ENCODE results near the gene IL1RAPL2. TPM values are rescaled to one million over a fixed set of nuclear protein-coding genes. Genes with fewer than 3 reads are reported as not detected.

Gene IL1RAPL2
- total RNA-seq, 1 experiment from 2014 or later = not detected

DNA sequence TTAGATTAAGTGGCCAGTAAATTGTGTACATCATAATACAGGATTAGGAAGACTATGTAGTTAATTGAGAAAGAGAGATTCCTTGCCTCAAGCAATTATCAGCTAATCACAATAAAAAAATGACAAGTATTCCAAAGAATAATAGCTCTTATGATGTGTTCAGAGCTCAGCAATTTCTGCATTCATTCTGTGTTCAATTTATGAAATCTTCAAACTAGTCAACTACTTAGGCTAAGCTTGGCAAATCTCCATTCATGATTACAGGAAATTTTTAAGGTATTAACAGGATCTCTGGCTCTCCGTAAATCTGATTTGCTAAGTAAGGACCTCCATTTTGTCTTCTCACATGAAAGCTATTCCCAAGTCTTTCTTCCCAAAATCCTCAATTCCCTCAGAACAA, 911.4 kb downstream of the IL1RAPL2 start:
- POLR2A ChIA-PET = no interaction called here
- DNase-seq (ENCODE audit: low read depth, low spot score) (no peak), ATAC-seq (no peak)
- no TSS peak for BruUV-seq (replicated peaks)
- H3K27ac ChIP-seq (ENCODE audit: low read length) = no peak overlapping the region
- CTCF ChIA-PET = no interaction called here
- no peaks in the 10 kb centered on the region for H3K36me3 ChIP-seq (ENCODE audit: control insufficient read depth, insufficient read depth, low read length)
- H3K9me3 ChIP-seq (ENCODE audit: control insufficient read depth, insufficient read depth, low read depth, low read length) = no peaks in the 10 kb centered on the region
- no peaks in the 10 kb centered on the region for H3K27me3 ChIP-seq (ENCODE audit: control insufficient read depth, insufficient read depth, low read length)
- TF ChIP-seq POLR2AphosphoS5 (IDR thresholded peaks at IDR 0.05; ENCODE audit: low read depth, low read length) (no peak), TCF7L2 (IDR thresholded peaks at IDR 0.05; ENCODE audit: low read depth, low read length) (no peak), SIN3A (IDR thresholded peaks at IDR 0.05; ENCODE audit: borderline replicate concordance, insufficient read depth, low read depth, low read length) (no peak)
- TF ChIP-seq, protein P1, sequence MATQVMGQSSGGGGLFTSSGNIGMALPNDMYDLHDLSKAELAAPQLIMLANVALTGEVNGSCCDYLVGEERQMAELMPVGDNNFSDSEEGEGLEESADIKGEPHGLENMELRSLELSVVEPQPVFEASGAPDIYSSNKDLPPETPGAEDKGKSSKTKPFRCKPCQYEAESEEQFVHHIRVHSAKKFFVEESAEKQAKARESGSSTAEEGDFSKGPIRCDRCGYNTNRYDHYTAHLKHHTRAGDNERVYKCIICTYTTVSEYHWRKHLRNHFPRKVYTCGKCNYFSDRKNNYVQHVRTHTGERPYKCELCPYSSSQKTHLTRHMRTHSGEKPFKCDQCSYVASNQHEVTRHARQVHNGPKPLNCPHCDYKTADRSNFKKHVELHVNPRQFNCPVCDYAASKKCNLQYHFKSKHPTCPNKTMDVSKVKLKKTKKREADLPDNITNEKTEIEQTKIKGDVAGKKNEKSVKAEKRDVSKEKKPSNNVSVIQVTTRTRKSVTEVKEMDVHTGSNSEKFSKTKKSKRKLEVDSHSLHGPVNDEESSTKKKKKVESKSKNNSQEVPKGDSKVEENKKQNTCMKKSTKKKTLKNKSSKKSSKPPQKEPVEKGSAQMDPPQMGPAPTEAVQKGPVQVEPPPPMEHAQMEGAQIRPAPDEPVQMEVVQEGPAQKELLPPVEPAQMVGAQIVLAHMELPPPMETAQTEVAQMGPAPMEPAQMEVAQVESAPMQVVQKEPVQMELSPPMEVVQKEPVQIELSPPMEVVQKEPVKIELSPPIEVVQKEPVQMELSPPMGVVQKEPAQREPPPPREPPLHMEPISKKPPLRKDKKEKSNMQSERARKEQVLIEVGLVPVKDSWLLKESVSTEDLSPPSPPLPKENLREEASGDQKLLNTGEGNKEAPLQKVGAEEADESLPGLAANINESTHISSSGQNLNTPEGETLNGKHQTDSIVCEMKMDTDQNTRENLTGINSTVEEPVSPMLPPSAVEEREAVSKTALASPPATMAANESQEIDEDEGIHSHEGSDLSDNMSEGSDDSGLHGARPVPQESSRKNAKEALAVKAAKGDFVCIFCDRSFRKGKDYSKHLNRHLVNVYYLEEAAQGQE (IDR thresholded peaks at IDR 0.05; ENCODE audit: insufficient read depth in 1 of 2, low read depth in 2 of 2, low read length in 1 of 2) = no peak
- TF ChIP-seq, protein P2, sequence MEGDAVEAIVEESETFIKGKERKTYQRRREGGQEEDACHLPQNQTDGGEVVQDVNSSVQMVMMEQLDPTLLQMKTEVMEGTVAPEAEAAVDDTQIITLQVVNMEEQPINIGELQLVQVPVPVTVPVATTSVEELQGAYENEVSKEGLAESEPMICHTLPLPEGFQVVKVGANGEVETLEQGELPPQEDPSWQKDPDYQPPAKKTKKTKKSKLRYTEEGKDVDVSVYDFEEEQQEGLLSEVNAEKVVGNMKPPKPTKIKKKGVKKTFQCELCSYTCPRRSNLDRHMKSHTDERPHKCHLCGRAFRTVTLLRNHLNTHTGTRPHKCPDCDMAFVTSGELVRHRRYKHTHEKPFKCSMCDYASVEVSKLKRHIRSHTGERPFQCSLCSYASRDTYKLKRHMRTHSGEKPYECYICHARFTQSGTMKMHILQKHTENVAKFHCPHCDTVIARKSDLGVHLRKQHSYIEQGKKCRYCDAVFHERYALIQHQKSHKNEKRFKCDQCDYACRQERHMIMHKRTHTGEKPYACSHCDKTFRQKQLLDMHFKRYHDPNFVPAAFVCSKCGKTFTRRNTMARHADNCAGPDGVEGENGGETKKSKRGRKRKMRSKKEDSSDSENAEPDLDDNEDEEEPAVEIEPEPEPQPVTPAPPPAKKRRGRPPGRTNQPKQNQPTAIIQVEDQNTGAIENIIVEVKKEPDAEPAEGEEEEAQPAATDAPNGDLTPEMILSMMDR (IDR thresholded peaks at IDR 0.05) = no peak
- H3K4me3 ChIP-seq (ENCODE audit: low read depth in 2 of 2, low read length in 2 of 2) = no peak overlapping the region
- in situ Hi-C loops (cut with HindIII; ENCODE audit: low pct_unique_long_range_greater_than_20kb, low sequenced_read_pairs) = no loop called here
- H3K4me1 ChIP-seq (ENCODE audit: control insufficient read depth, insufficient read depth, low read length) = no peaks in the 10 kb centered on the region
- intact Hi-C loops (cut with micrococcal nuclease; ENCODE audit: unreplicated experiment) = no loop called here

DNA sequence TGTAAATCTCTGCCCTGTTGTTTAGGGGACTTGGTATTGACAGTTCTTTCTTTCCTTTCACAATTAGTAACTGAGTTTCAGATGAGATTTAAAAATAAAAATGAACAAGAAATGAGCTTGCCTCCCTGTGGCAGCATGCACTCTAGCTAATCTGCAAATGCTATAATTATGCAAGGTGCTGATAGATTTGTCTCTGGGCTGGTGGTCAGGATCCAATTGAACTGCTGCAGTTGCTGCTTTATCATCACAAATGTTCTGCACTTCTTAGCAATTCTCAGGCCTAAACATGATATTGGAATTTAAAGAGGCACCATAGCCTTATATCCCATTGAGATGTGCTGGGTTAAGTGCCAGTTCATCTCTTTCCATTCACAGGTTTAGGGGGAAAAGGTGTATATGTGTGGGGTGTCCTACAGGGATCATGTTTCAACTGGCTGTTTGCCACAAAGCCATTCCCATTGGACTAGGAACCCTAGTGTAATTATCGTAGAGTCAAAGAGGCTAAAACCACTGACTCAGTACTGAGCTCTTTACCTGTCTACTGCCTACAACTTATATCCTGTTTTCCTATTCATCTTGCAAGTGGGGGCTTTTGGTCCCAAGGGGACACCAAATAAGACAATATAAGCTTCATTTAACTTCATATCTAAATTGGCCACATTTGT, 914.8 kb downstream of the IL1RAPL2 start:
- H3K27me3 ChIP-seq (ENCODE audit: control insufficient read depth, insufficient read depth, low read length) = no peaks in the 10 kb centered on the region
- CTCF ChIA-PET = no interaction called here
- no peaks in the 10 kb centered on the region for H3K9me3 ChIP-seq (ENCODE audit: control insufficient read depth, insufficient read depth, low read depth, low read length)
- no peaks in the 10 kb centered on the region for H3K4me1 ChIP-seq (ENCODE audit: control insufficient read depth, insufficient read depth, low read length)
- no peak for DNase-seq (ENCODE audit: low read depth, low spot score)
- POLR2A ChIA-PET = no interaction called here
- intact Hi-C loops (cut with micrococcal nuclease; ENCODE audit: unreplicated experiment) (no loop called here), in situ Hi-C loops (cut with HindIII; ENCODE audit: low pct_unique_long_range_greater_than_20kb, low sequenced_read_pairs) (no loop called here)
- no peak overlapping the region for H3K4me3 ChIP-seq (ENCODE audit: low read depth in 2 of 2, low read length in 2 of 2)
- ATAC-seq = no peak
- no TSS peak for BruUV-seq (replicated peaks)
- no peak overlapping the region for H3K27ac ChIP-seq (ENCODE audit: low read length)
- TF ChIP-seq, protein P1 (IDR thresholded peaks at IDR 0.05; ENCODE audit: insufficient read depth in 1 of 2, low read depth in 2 of 2, low read length in 1 of 2) = no peak
- TF ChIP-seq SIN3A (IDR thresholded peaks at IDR 0.05; ENCODE audit: borderline replicate concordance, insufficient read depth, low read depth, low read length) (no peak), TCF7L2 (IDR thresholded peaks at IDR 0.05; ENCODE audit: low read depth, low read length) (no peak), POLR2AphosphoS5 (IDR thresholded peaks at IDR 0.05; ENCODE audit: low read depth, low read length) (no peak)
- TF ChIP-seq, protein P2 (IDR thresholded peaks at IDR 0.05) = no peak
- H3K36me3 ChIP-seq (ENCODE audit: control insufficient read depth, insufficient read depth, low read length) = no peaks in the 10 kb centered on the region
